Prostate gland (tissue), 2 donors: ENCODE results near the gene C1orf198.

Experiments used
- CTCF ChIP-seq, 4 experiments: fragments of 200-600 bp in 2 of 4; fragments of 450-650 bp in 2 of 4; sonication (generic) in 2 of 4; IDR thresholded peaks; 1 replicate in 3 of 4; 2 replicates in 1 of 4; pipeline ENCODE4 v1.5.1; 2016 to 2019; ENCODE audit warnings: antibody characterized with exemption in 4 of 4, mild to moderate bottlenecking in 2 of 4, moderate library complexity in 2 of 4
- POLR2A ChIP-seq: fragments of 450-650 bp; IDR thresholded peaks from one replicate; pipeline ENCODE4 v1.6.1; 2016; ENCODE audit warnings: antibody characterized with exemption, mild to moderate bottlenecking
- POLR2AphosphoS5 ChIP-seq: sonication (generic); formaldehyde crosslinking; IDR thresholded peaks from one replicate; pipeline ENCODE4 v1.6.1; 2017; ENCODE audit warnings: antibody characterized with exemption

- TF ChIP-seq POLR2AphosphoS5 = no peak
- no peak for TF ChIP-seq CTCF (IDR thresholded peaks at IDR 0.05)
- no peak for TF ChIP-seq POLR2A
Measured at GRCh38 chr1:230857822-230858221, 10.5 kb downstream of the C1orf198 start.
